ENCODE data around the gene SAFB. TPM values are rescaled to one million over a fixed set of nuclear protein-coding genes. Genes with fewer than 3 reads are reported as not detected.

Gene SAFB
- total RNA-seq, 1 donor from 2014 or later, result 132 TPM

DNA sequence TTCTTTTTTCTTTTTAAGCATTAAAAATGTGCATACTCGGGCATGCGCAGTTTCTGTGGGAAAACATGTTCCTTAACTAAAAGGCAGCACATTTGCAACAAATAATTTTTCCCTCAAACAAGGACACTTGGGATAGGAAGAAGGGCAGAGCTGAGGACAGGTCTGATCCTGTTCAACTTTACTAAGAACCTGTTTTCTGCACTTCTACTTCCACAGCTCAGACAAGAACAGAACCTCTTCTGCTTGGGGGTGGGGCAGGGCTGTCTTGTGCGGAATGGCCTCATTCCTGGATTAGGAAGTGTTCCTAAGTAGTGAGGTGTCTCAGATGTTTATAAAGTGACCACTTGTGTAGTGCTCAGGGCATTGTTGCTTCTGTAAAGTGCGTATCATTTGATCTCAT, 18.3 kb downstream of the SAFB start:
- H3K4me1 Mint-ChIP-seq (ENCODE audit: low read depth), result peaks cover 15% of the 10 kb centered on the region

DNA sequence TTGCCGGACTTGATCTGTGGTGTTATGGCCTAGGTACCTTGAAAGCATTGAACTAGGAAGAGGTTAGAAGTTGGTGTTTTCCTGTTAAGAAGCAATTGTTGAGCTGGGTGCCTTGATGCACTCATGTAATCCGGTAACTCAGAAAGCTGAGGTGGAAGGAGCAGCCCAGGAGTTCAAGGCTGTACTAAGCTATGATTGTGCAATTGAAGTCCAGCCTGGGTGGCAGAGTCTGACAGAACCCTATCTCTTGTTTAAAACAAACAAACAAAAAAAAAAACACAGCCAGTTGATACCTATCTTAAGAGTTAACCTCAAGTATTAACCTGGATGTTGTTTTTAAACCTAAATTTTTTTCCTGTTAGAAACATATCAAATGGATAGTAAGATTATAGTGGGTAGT, 19.3 kb downstream of the SAFB start:
- H3K9me3 Mint-ChIP-seq, result no peaks in the 10 kb centered on the region
- no peak for DNase-seq (ENCODE audit: low spot score)
- intact Hi-C loops (cut with micrococcal nuclease), result no loop called here
- no peak overlapping the region for H3K27ac Mint-ChIP-seq
- H3K27me3 Mint-ChIP-seq (ENCODE audit: low read depth), result no peaks in the 10 kb centered on the region
- peaks cover 70% of the 10 kb centered on the region for H3K36me3 Mint-ChIP-seq (ENCODE audit: low read depth)
- H3K4me3 Mint-ChIP-seq (ENCODE audit: low read depth), result no peak overlapping the region
- H3K4me1 Mint-ChIP-seq (ENCODE audit: low read depth), result peaks cover 15% of the 10 kb centered on the region

More for the DNA sequence above, 18.3 kb downstream of the SAFB start:
- Mint-ChIP-seq H3K27ac (no peak overlapping the region), H3K36me3 (ENCODE audit: low read depth) (peaks cover 59% of the 10 kb centered on the region), H3K9me3 (no peaks in the 10 kb centered on the region), H3K4me3 (ENCODE audit: low read depth) (no peak overlapping the region), H3K27me3 (ENCODE audit: low read depth) (no peaks in the 10 kb centered on the region)
- no peak for DNase-seq (ENCODE audit: low spot score)
- intact Hi-C loops (cut with micrococcal nuclease), result no loop called here

DNA sequence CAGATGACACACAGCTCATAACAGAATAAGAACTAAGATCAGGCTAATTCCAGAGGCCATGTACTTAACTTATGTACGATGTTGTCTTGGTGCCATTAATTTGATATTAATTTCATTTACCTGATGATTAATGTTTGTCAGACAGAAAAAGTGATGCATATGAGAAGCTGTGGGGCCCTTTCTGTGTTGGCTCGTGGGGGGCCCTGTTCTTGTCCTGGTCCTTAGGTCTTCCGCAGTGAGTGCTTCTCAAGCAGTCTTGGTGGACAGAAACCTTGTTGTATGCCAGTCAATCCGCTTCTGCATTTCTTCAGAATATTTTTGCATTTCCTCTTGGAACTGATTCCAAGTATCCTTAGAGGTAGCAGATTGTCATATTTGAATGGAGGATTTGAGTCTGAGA, 20.2 kb downstream of the SAFB start:
- no peak for DNase-seq (ENCODE audit: low spot score)
- Mint-ChIP-seq H3K36me3 (ENCODE audit: low read depth) (peaks cover 71% of the 10 kb centered on the region), H3K4me3 (ENCODE audit: low read depth) (no peak overlapping the region), H3K9me3 (no peaks in the 10 kb centered on the region), H3K27me3 (ENCODE audit: low read depth) (no peaks in the 10 kb centered on the region), H3K27ac (no peak overlapping the region), H3K4me1 (ENCODE audit: low read depth) (peaks cover 15% of the 10 kb centered on the region)
- intact Hi-C loops (cut with micrococcal nuclease), result no loop called here

DNA sequence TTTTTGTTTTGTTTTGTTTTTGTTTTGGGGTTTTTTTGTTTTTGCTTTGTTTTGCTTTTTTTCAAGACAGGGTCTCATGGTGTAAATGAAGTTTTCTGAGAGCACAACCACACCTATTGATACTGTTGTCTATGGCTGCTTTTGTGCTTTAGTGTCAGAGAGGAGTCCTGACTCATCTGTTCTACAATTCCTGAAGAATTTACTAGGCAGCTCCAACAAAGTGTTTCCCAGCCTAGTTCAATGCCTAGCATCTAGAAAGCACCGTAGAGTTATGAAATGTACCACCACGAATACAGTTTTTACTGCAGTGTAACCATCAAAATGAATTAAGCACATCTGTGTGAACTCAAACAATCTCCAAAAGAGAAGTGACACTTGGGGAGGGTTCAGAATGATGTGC, 21.2 kb downstream of the SAFB start:
- Mint-ChIP-seq H3K4me3 (ENCODE audit: low read depth) (no peak overlapping the region), H3K9me3 (no peaks in the 10 kb centered on the region), H3K4me1 (ENCODE audit: low read depth) (peaks cover 15% of the 10 kb centered on the region), H3K27me3 (ENCODE audit: low read depth) (no peaks in the 10 kb centered on the region), H3K27ac (no peak overlapping the region), H3K36me3 (ENCODE audit: low read depth) (peaks cover 73% of the 10 kb centered on the region)
- DNase-seq (ENCODE audit: low spot score), result no peak
- intact Hi-C loops (cut with micrococcal nuclease), result no loop called here

DNA sequence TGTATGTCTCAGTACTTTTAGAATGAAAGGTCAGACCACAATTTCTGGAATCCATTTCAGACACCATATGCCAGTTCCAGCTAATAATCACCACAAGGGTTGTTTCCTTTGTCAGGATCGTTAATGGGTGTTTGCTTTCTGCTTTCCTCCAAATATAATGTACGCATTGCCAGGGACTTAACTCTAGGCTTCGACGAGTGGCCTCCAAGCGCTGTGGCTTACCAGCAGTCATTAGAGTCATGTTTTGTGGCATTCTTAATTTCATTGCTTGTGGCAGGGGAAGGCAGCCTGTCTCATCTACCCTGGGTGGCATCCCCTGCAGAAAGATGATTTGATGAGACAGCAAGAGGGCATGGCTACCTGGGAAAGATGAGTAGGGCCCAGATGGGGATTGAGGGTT, 22.5 kb downstream of the SAFB start:
- H3K36me3 Mint-ChIP-seq (ENCODE audit: low read depth), result peaks cover 82% of the 10 kb centered on the region
- no peak overlapping the region for H3K4me3 Mint-ChIP-seq (ENCODE audit: low read depth)
- no peak overlapping the region for H3K27ac Mint-ChIP-seq

DNA sequence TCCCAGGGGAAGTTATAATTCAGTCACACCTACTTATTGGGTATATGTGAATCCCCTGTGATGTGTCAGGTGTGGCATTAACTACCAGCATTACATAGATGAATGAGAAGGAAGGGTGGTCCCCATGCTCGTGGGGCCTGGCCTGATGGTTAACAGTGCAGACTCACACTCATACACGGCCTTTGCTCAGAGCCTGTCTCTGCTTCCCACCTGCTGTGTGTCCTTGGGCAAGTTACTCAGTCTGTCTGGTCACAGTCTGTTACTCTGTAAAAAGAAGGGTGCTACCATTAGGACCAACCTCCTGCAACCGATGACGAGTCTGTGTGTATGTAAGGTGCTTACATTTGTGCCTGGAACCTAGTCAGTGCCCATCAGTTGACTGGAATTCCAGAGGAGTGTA, 23.8 kb downstream of the SAFB start:
- Mint-ChIP-seq H3K9me3 (no peaks in the 10 kb centered on the region), H3K27ac (no peak overlapping the region), H3K27me3 (ENCODE audit: low read depth) (no peaks in the 10 kb centered on the region), H3K4me1 (ENCODE audit: low read depth) (peaks cover 12% of the 10 kb centered on the region), H3K4me3 (ENCODE audit: low read depth) (no peak overlapping the region), H3K36me3 (ENCODE audit: low read depth) (peaks cover 85% of the 10 kb centered on the region)
- DNase-seq (ENCODE audit: low spot score), result no peak
- intact Hi-C loops (cut with micrococcal nuclease), result no loop called here

More for the DNA sequence above, 22.5 kb downstream of the SAFB start:
- no peak for DNase-seq (ENCODE audit: low spot score)
- H3K27me3 Mint-ChIP-seq (ENCODE audit: low read depth), result no peaks in the 10 kb centered on the region
- intact Hi-C loops (cut with micrococcal nuclease), result no loop called here
- H3K4me1 Mint-ChIP-seq (ENCODE audit: low read depth), result peaks cover 15% of the 10 kb centered on the region
- H3K9me3 Mint-ChIP-seq, result no peaks in the 10 kb centered on the region

DNA sequence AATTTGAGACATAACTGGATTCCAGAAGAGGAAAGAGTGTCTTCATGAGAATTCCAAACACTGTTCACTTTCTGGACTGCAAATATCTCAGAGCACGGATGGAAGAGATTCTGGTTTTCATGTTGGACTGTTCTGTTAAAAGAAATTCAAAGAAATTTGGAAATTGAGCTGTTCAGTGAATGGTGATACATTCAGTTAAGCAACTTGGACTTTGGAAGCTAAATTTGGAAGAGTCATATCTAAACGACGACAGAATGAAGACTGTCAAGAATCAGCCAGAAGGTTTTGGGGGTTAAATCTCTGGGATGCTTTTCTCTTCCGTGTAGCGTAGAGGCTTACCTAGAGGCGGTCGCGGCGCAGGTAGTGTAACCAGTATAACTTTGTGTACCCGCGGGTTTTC, 25.6 kb downstream of the SAFB start:
- Mint-ChIP-seq H3K4me3 (ENCODE audit: low read depth) (no peak overlapping the region), H3K9me3 (no peaks in the 10 kb centered on the region), H3K4me1 (ENCODE audit: low read depth) (peaks cover 10% of the 10 kb centered on the region), H3K36me3 (ENCODE audit: low read depth) (peaks cover 85% of the 10 kb centered on the region), H3K27me3 (ENCODE audit: low read depth) (no peaks in the 10 kb centered on the region), H3K27ac (no peak overlapping the region)
- no peak for DNase-seq (ENCODE audit: low spot score)
- intact Hi-C loops (cut with micrococcal nuclease), result no loop called here

DNA sequence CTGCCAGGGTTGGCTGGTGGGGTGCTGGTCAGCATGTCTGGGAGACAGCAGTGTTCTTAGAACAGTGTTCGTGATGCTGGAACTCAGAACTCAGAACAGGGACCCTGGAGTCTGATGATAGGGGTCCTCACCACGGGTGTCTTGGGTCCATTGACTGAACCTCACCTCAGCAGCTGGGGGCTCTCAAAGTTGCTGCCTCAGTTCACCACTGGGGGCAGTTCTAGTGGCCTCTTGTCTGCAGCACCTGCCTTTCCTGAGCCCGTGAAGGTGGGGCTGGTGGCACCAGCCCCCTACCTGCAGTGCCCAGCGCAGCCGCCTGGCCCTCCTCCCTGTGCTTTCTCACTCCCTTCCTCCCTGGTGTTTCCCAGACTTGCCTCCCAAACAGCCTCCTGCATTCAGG, 28.5 kb downstream of the SAFB start:
- Mint-ChIP-seq H3K27ac (no peak overlapping the region), H3K36me3 (ENCODE audit: low read depth) (peaks cover 82% of the 10 kb centered on the region), H3K4me3 (ENCODE audit: low read depth) (no peak overlapping the region), H3K27me3 (ENCODE audit: low read depth) (no peaks in the 10 kb centered on the region), H3K4me1 (ENCODE audit: low read depth) (no peaks in the 10 kb centered on the region), H3K9me3 (no peaks in the 10 kb centered on the region)
- intact Hi-C loops (cut with micrococcal nuclease), result no loop called here
- DNase-seq (ENCODE audit: low spot score), result no peak

DNA sequence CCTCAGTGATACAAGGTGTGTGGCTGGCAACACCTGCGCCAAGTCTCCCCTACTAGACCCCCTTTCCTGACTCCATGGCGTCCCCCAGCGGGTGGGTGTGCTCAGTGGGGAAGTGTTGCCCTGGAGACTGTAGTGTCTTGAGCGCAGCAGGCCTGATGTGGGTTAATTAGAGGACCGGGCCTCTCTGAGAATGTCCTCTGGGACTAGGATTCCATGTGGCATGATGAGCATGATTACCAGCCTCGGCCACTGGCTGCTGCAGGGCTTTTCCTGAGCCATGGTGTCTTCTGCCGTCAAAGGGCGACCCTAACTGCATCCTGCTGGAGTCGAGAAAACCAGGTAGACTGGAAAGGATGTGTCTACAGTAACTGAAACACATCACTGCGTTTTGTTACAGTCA, 29.4 kb downstream of the SAFB start:
- Mint-ChIP-seq H3K27ac (no peak overlapping the region), H3K9me3 (no peaks in the 10 kb centered on the region), H3K36me3 (ENCODE audit: low read depth) (peaks cover 77% of the 10 kb centered on the region), H3K4me1 (ENCODE audit: low read depth) (no peaks in the 10 kb centered on the region), H3K27me3 (ENCODE audit: low read depth) (no peaks in the 10 kb centered on the region), H3K4me3 (ENCODE audit: low read depth) (no peak overlapping the region)
- intact Hi-C loops (cut with micrococcal nuclease), result no loop called here
- DNase-seq (ENCODE audit: low spot score), result no peak

DNA sequence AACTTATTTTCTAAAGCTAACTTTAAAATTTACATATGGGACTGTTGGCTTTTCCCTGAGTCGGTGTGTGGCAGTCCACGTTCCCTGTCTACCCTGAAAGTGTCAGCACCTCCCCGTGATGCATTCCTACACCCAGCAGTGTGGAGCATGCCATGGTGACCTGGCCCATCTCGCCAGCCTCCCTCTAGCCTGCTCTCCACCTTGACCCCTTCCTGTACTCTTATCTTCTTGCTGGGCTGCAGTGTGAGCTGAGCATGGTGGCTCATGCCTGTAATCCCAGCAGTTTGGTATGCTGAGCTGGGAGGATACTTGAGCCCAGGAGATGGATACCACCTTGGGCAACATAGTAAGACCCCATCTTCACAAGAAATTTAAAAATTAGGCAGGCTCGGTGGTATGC, 32.0 kb downstream of the SAFB start:
- intact Hi-C loops (cut with micrococcal nuclease), result no loop called here
- Mint-ChIP-seq H3K27ac (no peak overlapping the region), H3K4me3 (ENCODE audit: low read depth) (no peak overlapping the region), H3K36me3 (ENCODE audit: low read depth) (peaks cover 68% of the 10 kb centered on the region), H3K4me1 (ENCODE audit: low read depth) (no peaks in the 10 kb centered on the region), H3K27me3 (ENCODE audit: low read depth) (no peaks in the 10 kb centered on the region), H3K9me3 (no peaks in the 10 kb centered on the region)
- no peak for DNase-seq (ENCODE audit: low spot score)

DNA sequence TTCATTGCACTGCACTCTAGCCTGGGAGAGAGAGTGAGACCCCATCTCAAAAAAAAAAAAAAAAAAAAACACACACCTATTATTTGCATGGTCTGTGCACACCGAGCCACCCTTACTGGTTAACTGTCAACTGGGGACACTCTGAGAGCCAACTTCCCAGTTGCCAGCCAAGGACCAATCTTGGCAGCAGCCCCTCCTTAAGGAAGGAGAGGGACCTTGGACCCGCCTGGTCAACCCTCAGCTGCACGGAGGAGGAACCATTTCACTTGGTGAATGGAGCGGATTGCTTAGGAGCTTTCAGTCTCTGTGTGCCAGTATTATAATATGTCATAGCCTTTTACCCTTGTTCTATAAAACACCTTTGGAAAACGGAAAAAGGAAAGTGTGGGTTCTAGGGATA, 32.5 kb downstream of the SAFB start:
- H3K4me3 Mint-ChIP-seq (ENCODE audit: low read depth), result no peak overlapping the region
- H3K9me3 Mint-ChIP-seq, result no peaks in the 10 kb centered on the region
- DNase-seq (ENCODE audit: low spot score), result no peak
- H3K36me3 Mint-ChIP-seq (ENCODE audit: low read depth), result peaks cover 65% of the 10 kb centered on the region
- intact Hi-C loops (cut with micrococcal nuclease), result no loop called here
- no peaks in the 10 kb centered on the region for H3K27me3 Mint-ChIP-seq (ENCODE audit: low read depth)
- no peak overlapping the region for H3K27ac Mint-ChIP-seq
- H3K4me1 Mint-ChIP-seq (ENCODE audit: low read depth), result no peaks in the 10 kb centered on the region

DNA sequence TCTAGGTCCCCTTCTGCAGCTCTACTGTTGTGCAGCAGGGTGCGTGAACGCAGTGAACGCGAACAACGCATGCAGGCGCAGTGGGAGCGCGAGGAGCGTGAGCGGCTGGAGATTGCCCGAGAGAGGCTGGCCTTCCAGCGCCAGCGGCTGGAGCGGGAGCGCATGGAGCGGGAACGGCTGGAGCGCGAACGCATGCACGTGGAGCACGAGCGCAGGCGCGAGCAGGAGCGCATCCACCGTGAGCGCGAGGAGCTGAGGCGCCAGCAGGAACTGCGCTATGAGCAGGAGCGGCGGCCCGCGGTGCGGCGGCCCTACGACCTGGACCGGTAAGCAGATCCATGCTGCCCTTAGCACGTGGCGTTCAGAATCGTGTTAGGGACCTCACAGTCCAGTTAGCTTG, 38.6 kb downstream of the SAFB start:
- intact Hi-C loops (cut with micrococcal nuclease), result no loop called here
- peaks cover 61% of the 10 kb centered on the region for H3K36me3 Mint-ChIP-seq (ENCODE audit: low read depth)
- DNase-seq (ENCODE audit: low spot score), result no peak
- H3K27me3 Mint-ChIP-seq (ENCODE audit: low read depth), result no peaks in the 10 kb centered on the region
- H3K4me3 Mint-ChIP-seq (ENCODE audit: low read depth), result no peak overlapping the region
- H3K9me3 Mint-ChIP-seq, result no peaks in the 10 kb centered on the region
- H3K4me1 Mint-ChIP-seq (ENCODE audit: low read depth), result peaks cover 5% of the 10 kb centered on the region
- H3K27ac Mint-ChIP-seq, result no peak overlapping the region

DNA sequence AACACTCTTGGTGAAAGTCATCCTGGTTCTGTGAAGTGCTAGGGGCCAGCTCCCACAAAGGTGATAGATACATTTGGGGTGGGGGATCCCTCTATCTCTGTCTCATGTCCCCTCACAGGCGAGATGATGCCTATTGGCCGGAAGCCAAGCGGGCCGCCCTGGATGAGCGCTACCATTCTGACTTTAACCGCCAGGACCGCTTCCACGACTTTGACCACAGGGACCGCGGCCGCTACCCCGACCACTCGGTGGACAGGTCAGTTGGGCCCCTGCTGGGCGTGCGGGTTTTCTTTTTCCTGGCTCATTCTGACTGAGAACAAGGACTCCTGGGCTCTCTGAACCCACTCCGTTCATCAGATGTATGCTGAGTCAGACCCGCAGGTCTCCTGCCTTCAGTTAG, 41.0 kb downstream of the SAFB start:
- intact Hi-C loops (cut with micrococcal nuclease), result no loop called here
- H3K4me3 Mint-ChIP-seq (ENCODE audit: low read depth), result no peak overlapping the region
- H3K36me3 Mint-ChIP-seq (ENCODE audit: low read depth), result peaks cover 69% of the 10 kb centered on the region
- H3K4me1 Mint-ChIP-seq (ENCODE audit: low read depth), result peaks cover 5% of the 10 kb centered on the region
- no peak for DNase-seq (ENCODE audit: low spot score)
- H3K27me3 Mint-ChIP-seq (ENCODE audit: low read depth), result no peaks in the 10 kb centered on the region
- H3K27ac Mint-ChIP-seq, result no peak overlapping the region
- H3K9me3 Mint-ChIP-seq, result no peaks in the 10 kb centered on the region

DNA sequence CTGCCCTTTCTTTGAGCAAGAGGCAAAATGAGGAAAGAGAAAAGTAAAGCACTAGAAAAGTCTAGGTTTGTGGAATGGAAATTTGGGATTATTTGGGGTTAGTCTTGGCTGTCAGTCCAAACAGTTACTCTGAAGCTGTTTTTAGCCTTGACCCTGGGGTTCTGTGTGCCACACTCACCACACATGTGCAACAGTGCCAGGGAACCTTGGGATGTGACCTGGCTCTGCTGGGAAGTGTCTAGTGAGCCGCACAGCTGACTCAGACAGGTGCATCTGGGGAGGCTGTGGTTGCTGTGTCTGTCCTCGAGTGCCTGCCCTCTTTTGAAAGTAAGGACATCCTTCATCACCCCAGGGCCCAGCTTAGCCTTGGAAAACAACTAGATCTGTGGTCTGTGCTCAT, 41.6 kb downstream of the SAFB start:
- no peak for DNase-seq (ENCODE audit: low spot score)
- H3K27ac Mint-ChIP-seq, result no peak overlapping the region
- H3K9me3 Mint-ChIP-seq, result no peaks in the 10 kb centered on the region
- no peaks in the 10 kb centered on the region for H3K27me3 Mint-ChIP-seq (ENCODE audit: low read depth)
- peaks cover 5% of the 10 kb centered on the region for H3K4me1 Mint-ChIP-seq (ENCODE audit: low read depth)
- no peak overlapping the region for H3K4me3 Mint-ChIP-seq (ENCODE audit: low read depth)
- H3K36me3 Mint-ChIP-seq (ENCODE audit: low read depth), result peaks cover 75% of the 10 kb centered on the region
- intact Hi-C loops (cut with micrococcal nuclease), result no loop called here

All from activated T-helper 2 cell treated with anti-CD3 and anti-CD28 coated beads, Interferon-gamma antibody, Interleukin-2, Interleukin-4, amounts not matched to agents 10 μg/mL and 5 μg/mL and 100 μg/mL, durations not matched to agents 14 hours and 24 hours and 36 hours (primary cell).